ENCODE data around the gene NCK1.
A peak's percentile ranks its signal among the peaks of the same experiment; 100 is the strongest.

The NCK1 gene

GRCh38 chr3:136861890-136862616, at the start of gene NCK1:
Gene NCK1 (plus strand): TSS chr3:136862208. CDS start chr3:136928002, 65,794 bp downstream.
- in situ Hi-C loops (cut with MboI; ENCODE audit: low pct_unique_long_range_greater_than_20kb, low sequenced_read_pairs), result no loop called here
- peak; percentile 98 for DNase-seq

GRCh38 chr3:136817448-136817847, 44.6 kb upstream of the NCK1 start:
- no peak for DNase-seq

GRCh38 chr3:136818191-136818768, 43.7 kb upstream of the NCK1 start:
- peak; percentile 76 for DNase-seq
- in situ Hi-C loops (cut with MboI; ENCODE audit: low pct_unique_long_range_greater_than_20kb, low sequenced_read_pairs), result no loop called here

More at GRCh38 chr3:136817448-136817847, 44.6 kb upstream of the NCK1 start:
- in situ Hi-C loops (cut with MboI; ENCODE audit: low pct_unique_long_range_greater_than_20kb, low sequenced_read_pairs), result no loop called here

GRCh38 chr3:136818769-136819391, 43.1 kb upstream of the NCK1 start, which contains the start of gene SLC35G2:
Gene SLC35G2 (plus strand): TSS chr3:136819126. CDS start chr3:136854461, 35,335 bp downstream.
- in situ Hi-C loops (cut with MboI; ENCODE audit: low pct_unique_long_range_greater_than_20kb, low sequenced_read_pairs), result no loop called here
- peak; percentile 91 for DNase-seq

- peak; percentile 53 for DNase-seq
- in situ Hi-C loops (cut with MboI; ENCODE audit: low pct_unique_long_range_greater_than_20kb, low sequenced_read_pairs), result no loop called here
These were observed 42.6 kb upstream of the NCK1 start for GRCh38 chr3:136819392-136819730.

- in situ Hi-C loops (cut with MboI; ENCODE audit: low pct_unique_long_range_greater_than_20kb, low sequenced_read_pairs), result no loop called here
These were observed 42.0 kb upstream of the NCK1 start for GRCh38 chr3:136819731-136820679.

GRCh38 chr3:136831461-136831860, 30.5 kb upstream of the NCK1 start:
- no peak for DNase-seq

More at GRCh38 chr3:136819731-136820679, 42.0 kb upstream of the NCK1 start:
- peak; percentile 69 for DNase-seq

GRCh38 chr3:136835089-136835812, 26.8 kb upstream of the NCK1 start:
- in situ Hi-C loops (cut with MboI; ENCODE audit: low pct_unique_long_range_greater_than_20kb, low sequenced_read_pairs), result no loop called here
- DNase-seq, result peak; percentile 39

More at GRCh38 chr3:136831461-136831860, 30.5 kb upstream of the NCK1 start:
- in situ Hi-C loops (cut with MboI; ENCODE audit: low pct_unique_long_range_greater_than_20kb, low sequenced_read_pairs), result no loop called here

- in situ Hi-C loops (cut with MboI; ENCODE audit: low pct_unique_long_range_greater_than_20kb, low sequenced_read_pairs), result no loop called here
- DNase-seq, result no peak
These were observed 26.0 kb upstream of the NCK1 start for GRCh38 chr3:136835813-136836510.

- in situ Hi-C loops (cut with MboI; ENCODE audit: low pct_unique_long_range_greater_than_20kb, low sequenced_read_pairs), result no loop called here
- DNase-seq, result no peak
These were observed 25.4 kb upstream of the NCK1 start for GRCh38 chr3:136836511-136837156.

- peak; percentile 77 for DNase-seq
- in situ Hi-C loops (cut with MboI; ENCODE audit: low pct_unique_long_range_greater_than_20kb, low sequenced_read_pairs), result no loop called here
These were observed 23.1 kb upstream of the NCK1 start for GRCh38 chr3:136838641-136839555.

GRCh38 chr3:136839556-136839931, 22.5 kb upstream of the NCK1 start:
- in situ Hi-C loops (cut with MboI; ENCODE audit: low pct_unique_long_range_greater_than_20kb, low sequenced_read_pairs), result no loop called here
- no peak for DNase-seq

- DNase-seq, result no peak
These were observed 21.8 kb upstream of the NCK1 start for GRCh38 chr3:136840252-136840651.

GRCh38 chr3:136842294-136842693, 19.7 kb upstream of the NCK1 start:
- in situ Hi-C loops (cut with MboI; ENCODE audit: low pct_unique_long_range_greater_than_20kb, low sequenced_read_pairs), result no loop called here
- DNase-seq, result no peak

More at GRCh38 chr3:136840252-136840651, 21.8 kb upstream of the NCK1 start:
- in situ Hi-C loops (cut with MboI; ENCODE audit: low pct_unique_long_range_greater_than_20kb, low sequenced_read_pairs), result no loop called here

- in situ Hi-C loops (cut with MboI; ENCODE audit: low pct_unique_long_range_greater_than_20kb, low sequenced_read_pairs), result no loop called here
These were observed 17.3 kb upstream of the NCK1 start for GRCh38 chr3:136844724-136845123.

GRCh38 chr3:136852180-136852579, 9.8 kb upstream of the NCK1 start:
- DNase-seq, result no peak
- in situ Hi-C loops (cut with MboI; ENCODE audit: low pct_unique_long_range_greater_than_20kb, low sequenced_read_pairs), result no loop called here

More at GRCh38 chr3:136844724-136845123, 17.3 kb upstream of the NCK1 start:
- no peak for DNase-seq

Measured in KBM-7 (cell line).